BLaER1 treated with 17β-estradiol and CSF1 and Interleukin-3, amounts not matched to agents 10 nM and 100 nM (cell line): ENCODE results near the gene ACKR1.

Experiments
- H3K27ac ChIP-seq, 11 experiments: shearing (Covaris generic); formaldehyde crosslinking; 2 replicates each; pipeline ENCODE4 v1.8.1; 2022
- H3K27me3 ChIP-seq, 11 experiments: shearing (Covaris generic); formaldehyde crosslinking; 2 replicates each; pipeline ENCODE4 v1.8.1; 2022
- H3K36me3 ChIP-seq, 11 experiments: shearing (Covaris generic); formaldehyde crosslinking; 2 replicates each; pipeline ENCODE4 v1.8.1; 2022
- H3K4me1 ChIP-seq, 10 experiments: shearing (Covaris generic); formaldehyde crosslinking; 2 replicates each; pipeline ENCODE4 v1.8.1; 2022
- H3K4me2 ChIP-seq, 11 experiments: shearing (Covaris generic); formaldehyde crosslinking; 2 replicates each; pipeline ENCODE4 v1.8.1; 2022
- H3K4me3 ChIP-seq, 10 experiments: shearing (Covaris generic); formaldehyde crosslinking; 2 replicates each; pipeline ENCODE4 v1.8.1; 2022
- H3K9ac ChIP-seq, 11 experiments: shearing (Covaris generic); formaldehyde crosslinking; 2 replicates each; pipeline ENCODE4 v1.8.1; 2022
- H3K9me3 ChIP-seq, 11 experiments: shearing (Covaris generic); formaldehyde crosslinking; replicated peaks in 1 of 11; 2 replicates each; pipeline ENCODE4 v1.8.1; 2022
- H4K20me1 ChIP-seq, 11 experiments: shearing (Covaris generic); formaldehyde crosslinking; 2 replicates each; pipeline ENCODE4 v1.8.1; 2022
- Cebpa-rat ChIP-seq, 11 experiments: shearing (Covaris generic); IDR thresholded peaks; 2 replicates each; pipeline ENCODE4 v1.8.1; 2022

Gene ACKR1

DNA sequence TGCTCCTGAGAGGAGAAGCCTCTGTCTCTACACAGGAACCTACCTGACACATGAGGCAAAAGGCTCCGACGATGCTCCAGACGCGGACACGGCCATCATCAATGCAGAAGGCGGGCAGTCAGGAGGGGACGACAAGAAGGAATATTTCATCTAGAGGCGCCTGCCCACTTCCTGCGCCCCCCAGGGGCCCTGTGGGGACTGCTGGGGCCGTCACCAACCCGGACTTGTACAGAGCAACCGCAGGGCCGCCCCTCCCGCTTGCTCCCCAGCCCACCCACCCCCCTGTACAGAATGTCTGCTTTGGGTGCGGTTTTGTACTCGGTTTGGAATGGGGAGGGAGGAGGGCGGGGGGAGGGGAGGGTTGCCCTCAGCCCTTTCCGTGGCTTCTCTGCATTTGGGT is 3.9 kb upstream of the ACKR1 start:
- TF ChIP-seq Cebpa-rat (IDR thresholded peaks at IDR 0.05), result no peak
- Histone ChIP-seq H3K4me3 (no peak overlapping the region), H3K27ac (no peak overlapping the region), H3K36me3 (no peaks in the 10 kb centered on the region), H3K27me3 (peaks cover 0 to 19% (median 5%) of the 10 kb centered on the region in 11 experiments; a peak in 5 of 22 replicates), H3K9ac (no peak overlapping the region), H3K4me2 (peak overlapping the region; percentile 48 to 86 (median 73); a peak in 20 of 22 replicates), H4K20me1 (peaks cover 0 to 3% (median 0%) of the 10 kb centered on the region in 11 experiments; a peak in 3 of 22 replicates), H3K4me1 (peaks cover 15 to 40% (median 22%) of the 10 kb centered on the region in 10 experiments), H3K9me3 (no peaks in the 10 kb centered on the region)

- H3K9ac ChIP-seq, result no peak overlapping the region
- peaks cover 15 to 40% (median 22%) of the 10 kb centered on the region in 10 experiments for H3K4me1 ChIP-seq
- TF ChIP-seq Cebpa-rat (IDR thresholded peaks at IDR 0.05), result no peak
- no peaks in the 10 kb centered on the region for H3K9me3 ChIP-seq
- peak overlapping the region; percentile 29 to 86 (median 73) for H3K4me2 ChIP-seq
- no peaks in the 10 kb centered on the region for H3K36me3 ChIP-seq
- H3K27ac ChIP-seq, result no peak overlapping the region
- H3K4me3 ChIP-seq, result no peak overlapping the region
- H3K27me3 ChIP-seq, result peaks cover 0 to 19% (median 5%) of the 10 kb centered on the region in 11 experiments; a peak in 5 of 22 replicates
- peaks cover 0 to 8% (median 0%) of the 10 kb centered on the region in 11 experiments; a peak in 3 of 22 replicates for H4K20me1 ChIP-seq
Measured at GRCh38 chr1:159201642-159202041, 3.0 kb upstream of the ACKR1 start.

GRCh38 chr1:159203610-159204009 is 1.1 kb upstream of the ACKR1 start:
- Histone ChIP-seq H4K20me1 (peaks cover 0 to 8% (median 0%) of the 10 kb centered on the region in 11 experiments; a peak in 3 of 22 replicates), H3K4me1 (peaks cover 15 to 40% (median 22%) of the 10 kb centered on the region in 10 experiments), H3K27ac (no peak overlapping the region), H3K36me3 (no peaks in the 10 kb centered on the region), H3K27me3 (peaks cover 0 to 19% (median 5%) of the 10 kb centered on the region in 11 experiments; a peak in 5 of 22 replicates), H3K4me2 (peak overlapping the region in 3 of 11 experiments; percentile 26 to 42 (median 26); a peak in 4 of 22 replicates), H3K9me3 (no peaks in the 10 kb centered on the region), H3K4me3 (no peak overlapping the region), H3K9ac (no peak overlapping the region)
- no peak for TF ChIP-seq Cebpa-rat (IDR thresholded peaks at IDR 0.05)

DNA sequence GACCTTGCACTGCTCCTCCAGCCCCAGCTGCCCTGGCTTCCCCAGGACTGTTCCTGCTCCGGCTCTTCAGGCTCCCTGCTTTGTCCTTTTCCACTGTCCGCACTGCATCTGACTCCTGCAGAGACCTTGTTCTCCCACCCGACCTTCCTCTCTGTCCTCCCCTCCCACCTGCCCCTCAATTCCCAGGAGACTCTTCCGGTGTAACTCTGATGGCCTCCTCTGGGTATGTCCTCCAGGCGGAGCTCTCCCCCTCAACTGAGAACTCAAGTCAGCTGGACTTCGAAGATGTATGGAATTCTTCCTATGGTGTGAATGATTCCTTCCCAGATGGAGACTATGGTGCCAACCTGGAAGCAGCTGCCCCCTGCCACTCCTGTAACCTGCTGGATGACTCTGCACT is 550 bp downstream of the ACKR1 start:
- no peak for TF ChIP-seq Cebpa-rat (IDR thresholded peaks at IDR 0.05)
- Histone ChIP-seq H4K20me1 (peaks cover 0 to 8% (median 0%) of the 10 kb centered on the region in 11 experiments; a peak in 2 of 22 replicates), H3K9me3 (no peaks in the 10 kb centered on the region), H3K27ac (no peak overlapping the region), H3K27me3 (peaks cover 0 to 15% (median 5%) of the 10 kb centered on the region in 11 experiments; a peak in 5 of 22 replicates), H3K4me2 (no peak overlapping the region), H3K9ac (no peak overlapping the region), H3K4me3 (no peak overlapping the region), H3K36me3 (no peaks in the 10 kb centered on the region), H3K4me1 (peaks cover 14 to 33% (median 20%) of the 10 kb centered on the region in 10 experiments)

- Histone ChIP-seq H3K27ac (no peak overlapping the region), H3K36me3 (no peaks in the 10 kb centered on the region), H3K4me3 (no peak overlapping the region), H3K4me2 (no peak overlapping the region), H3K27me3 (peaks cover 0 to 9% (median 3%) of the 10 kb centered on the region in 11 experiments; a peak in 5 of 22 replicates), H3K9me3 (no peaks in the 10 kb centered on the region), H3K9ac (no peak overlapping the region), H4K20me1 (peaks cover 0 to 8% (median 0%) of the 10 kb centered on the region in 11 experiments; a peak in 2 of 22 replicates), H3K4me1 (peaks cover 6 to 25% (median 12%) of the 10 kb centered on the region in 10 experiments)
- TF ChIP-seq Cebpa-rat (IDR thresholded peaks at IDR 0.05), result no peak
Measured at GRCh38 chr1:159206110-159206509, 1.4 kb downstream of the ACKR1 start.

- Histone ChIP-seq H3K27me3 (0 out of 22 replicates have a peak, but pooled peaks cover 0 to under 1% (median 0%) of the 10 kb centered on the region in 11 experiments), H3K4me3 (no peak overlapping the region), H4K20me1 (peaks cover 0 to 8% (median 0%) of the 10 kb centered on the region in 11 experiments; a peak in 2 of 22 replicates), H3K27ac (no peak overlapping the region), H3K4me1 (peaks cover 0 to 15% (median 3%) of the 10 kb centered on the region in 10 experiments; a peak in 11 of 20 replicates), H3K9me3 (no peaks in the 10 kb centered on the region), H3K9ac (no peak overlapping the region), H3K4me2 (no peak overlapping the region), H3K36me3 (no peaks in the 10 kb centered on the region)
- no peak for TF ChIP-seq Cebpa-rat (IDR thresholded peaks at IDR 0.05)
Measured at GRCh38 chr1:159207080-159207479, 2.4 kb downstream of the ACKR1 start.

- H3K4me2 ChIP-seq, result no peak overlapping the region
- no peak for TF ChIP-seq Cebpa-rat (IDR thresholded peaks at IDR 0.05)
- no peak overlapping the region for H3K27ac ChIP-seq
- H3K9ac ChIP-seq, result no peak overlapping the region
- H3K36me3 ChIP-seq, result no peaks in the 10 kb centered on the region
- H3K27me3 ChIP-seq, result no peaks in the 10 kb centered on the region
- H3K4me3 ChIP-seq, result no peak overlapping the region
- peaks cover 0 to 8% (median 0%) of the 10 kb centered on the region in 11 experiments; a peak in 1 of 22 replicates for H4K20me1 ChIP-seq
- H3K4me1 ChIP-seq, result peaks cover 0 to 10% (median 0%) of the 10 kb centered on the region in 10 experiments; a peak in 6 of 20 replicates
- no peaks in the 10 kb centered on the region for H3K9me3 ChIP-seq
Measured at GRCh38 chr1:159207774-159208173, 3.1 kb downstream of the ACKR1 start.

DNA sequence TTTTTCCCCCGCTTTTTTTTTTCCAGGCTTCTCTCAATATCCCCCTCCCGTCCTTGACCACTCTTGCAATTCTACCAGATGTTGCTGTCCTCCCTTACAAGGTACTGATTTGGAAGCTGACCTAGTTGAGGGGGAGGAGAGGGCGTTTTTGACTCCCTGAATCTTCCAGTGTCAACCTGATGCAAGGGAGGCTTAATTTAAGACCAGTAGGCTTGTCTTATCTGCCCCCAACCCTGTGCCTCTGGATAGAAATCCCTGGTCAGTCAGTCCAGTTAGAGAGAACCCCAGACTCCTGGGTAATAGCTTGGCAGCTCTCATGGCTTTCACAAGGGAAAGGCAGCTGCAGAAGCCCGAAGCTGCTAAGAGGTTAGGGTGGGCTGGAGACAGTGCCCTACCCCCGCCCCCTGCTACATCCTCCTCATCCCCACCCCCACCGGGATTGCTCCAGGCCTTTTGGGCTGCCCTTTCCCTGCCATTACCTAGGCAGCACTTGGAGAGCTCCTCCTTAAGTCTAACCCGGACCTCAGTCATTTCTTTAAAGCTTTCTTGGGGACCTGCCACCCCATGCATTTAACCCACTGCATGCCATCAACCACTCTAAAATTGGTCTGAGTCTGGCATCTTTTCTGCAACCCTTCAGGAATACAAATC is 3.6 kb downstream of the ACKR1 start:
- H3K4me2 ChIP-seq, result no peak overlapping the region
- H3K4me1 ChIP-seq, result peaks cover 0 to 7% (median 0%) of the 10 kb centered on the region in 10 experiments; a peak in 6 of 20 replicates
- H3K27me3 ChIP-seq, result no peaks in the 10 kb centered on the region
- no peaks in the 10 kb centered on the region for H3K9me3 ChIP-seq
- H4K20me1 ChIP-seq, result peaks cover 0 to 8% (median 0%) of the 10 kb centered on the region in 11 experiments; a peak in 1 of 22 replicates
- no peak overlapping the region for H3K9ac ChIP-seq
- H3K4me3 ChIP-seq, result no peak overlapping the region
- no peaks in the 10 kb centered on the region for H3K36me3 ChIP-seq
- H3K27ac ChIP-seq, result no peak overlapping the region
- no peak for TF ChIP-seq Cebpa-rat (IDR thresholded peaks at IDR 0.05)

DNA sequence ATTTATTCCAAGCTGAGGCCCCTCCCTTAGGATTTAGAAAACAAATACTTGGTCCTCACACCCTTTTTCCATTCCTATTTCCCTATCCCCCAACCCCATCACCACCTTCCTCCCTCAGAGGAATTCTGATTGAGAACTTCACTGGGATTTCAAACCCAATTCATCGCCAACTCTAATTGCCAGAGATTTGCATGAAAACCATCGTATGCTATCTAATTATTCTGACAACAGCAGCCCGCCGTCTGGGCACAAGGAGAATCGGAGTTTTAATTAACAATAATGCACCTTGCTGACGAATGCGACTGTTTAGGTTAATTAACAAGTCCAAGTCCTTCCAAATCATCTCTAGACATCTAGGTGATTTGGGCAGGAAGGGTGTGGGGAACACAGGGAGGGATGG is 4.4 kb downstream of the ACKR1 start:
- no peak overlapping the region for H3K4me2 ChIP-seq

More for the DNA sequence above, 4.4 kb downstream of the ACKR1 start:
- Histone ChIP-seq H3K36me3 (no peaks in the 10 kb centered on the region), H3K4me3 (no peak overlapping the region), H3K4me1 (no peaks in the 10 kb centered on the region; a peak in 2 of 20 replicates), H3K27ac (no peak overlapping the region), H3K9me3 (no peaks in the 10 kb centered on the region), H3K27me3 (no peaks in the 10 kb centered on the region), H4K20me1 (peaks cover 0 to 8% (median 0%) of the 10 kb centered on the region in 11 experiments; a peak in 1 of 22 replicates), H3K9ac (no peak overlapping the region)
- TF ChIP-seq Cebpa-rat (IDR thresholded peaks at IDR 0.05), result no peak
